ENCODE results near the gene NKAPD1.

- TF ChIP-seq CTCF (IDR thresholded peaks at IDR 0.05): no peak
- TF ChIP-seq EZH2 (IDR thresholded peaks at IDR 0.05; ENCODE audit: borderline replicate concordance, insufficient read depth, low read depth, low read length, poor library complexity, severe bottlenecking): no peak
Measured at GRCh38 chr11:112121981-112122615, 48.0 kb downstream of the NKAPD1 start.
